ENCODE measurements around the gene NTHL1. TPM values are rescaled to one million over a fixed set of nuclear protein-coding genes. Genes with fewer than 3 reads are reported as not detected.
"Not testable (repeated sequence)": the region's sequence is repeated elsewhere in the genome, so short reads cannot be mapped to it uniquely, and the experiment has no call there.

The NTHL1 gene
- total RNA-seq, 1 experiment from 2014 or later, result 29.0 TPM

- DNase-seq (ENCODE audit: low read depth), result no peak
Measured at GRCh38 chr16:2042171-2042985, 5.3 kb downstream of the NTHL1 start.

- peak; percentile 74 for DNase-seq (ENCODE audit: low read depth)
Measured at GRCh38 chr16:2040787-2041522, 6.7 kb downstream of the NTHL1 start.

- no peak for DNase-seq (ENCODE audit: low read depth)
Measured at GRCh38 chr16:2040041-2040786, 7.4 kb downstream of the NTHL1 start.

GRCh38 chr16:2039274-2040031 is 8.2 kb downstream of the NTHL1 start:
- DNase-seq (ENCODE audit: low read depth), result peak; percentile 63

GRCh38 chr16:2038382-2039231 is 9.0 kb downstream of the NTHL1 start:
- DNase-seq (ENCODE audit: low read depth), result no peak

GRCh38 chr16:2037647-2038381 is 9.8 kb downstream of the NTHL1 start:
- DNase-seq (ENCODE audit: low read depth), result no peak

GRCh38 chr16:2037115-2037514 is 10.5 kb downstream of the NTHL1 start:
- no peak for DNase-seq (ENCODE audit: low read depth)

- no peak for DNase-seq (ENCODE audit: low read depth)
Measured at GRCh38 chr16:2036200-2036966, 11.3 kb downstream of the NTHL1 start.

- DNase-seq (ENCODE audit: low read depth), result peak; percentile 74
Measured at GRCh38 chr16:2035431-2036199, 12.0 kb downstream of the NTHL1 start.

GRCh38 chr16:2034696-2035430 is 12.8 kb downstream of the NTHL1 start:
- DNase-seq (ENCODE audit: low read depth), result no peak

GRCh38 chr16:2033909-2034695 is 13.5 kb downstream of the NTHL1 start:
- not testable (repeated sequence) for DNase-seq (ENCODE audit: low read depth)

GRCh38 chr16:2033057-2033908 is 14.4 kb downstream of the NTHL1 start:
- DNase-seq (ENCODE audit: low read depth), result peak; percentile 31

GRCh38 chr16:2032285-2033056 is 15.2 kb downstream of the NTHL1 start:
- no peak for DNase-seq (ENCODE audit: low read depth)

- no peak for DNase-seq (ENCODE audit: low read depth)
Measured at GRCh38 chr16:2031081-2031577, 16.5 kb downstream of the NTHL1 start.

- no peak for DNase-seq (ENCODE audit: low read depth)
Measured at GRCh38 chr16:2030036-2030435, 17.6 kb downstream of the NTHL1 start.
